ENCODE results near the gene NUTM1. TPM values are rescaled to one million over a fixed set of nuclear protein-coding genes. Genes with fewer than 3 reads are reported as not detected.

NUTM1 gene
- total RNA-seq, 1 experiment from 2014 or later: 0.46 TPM

DNA sequence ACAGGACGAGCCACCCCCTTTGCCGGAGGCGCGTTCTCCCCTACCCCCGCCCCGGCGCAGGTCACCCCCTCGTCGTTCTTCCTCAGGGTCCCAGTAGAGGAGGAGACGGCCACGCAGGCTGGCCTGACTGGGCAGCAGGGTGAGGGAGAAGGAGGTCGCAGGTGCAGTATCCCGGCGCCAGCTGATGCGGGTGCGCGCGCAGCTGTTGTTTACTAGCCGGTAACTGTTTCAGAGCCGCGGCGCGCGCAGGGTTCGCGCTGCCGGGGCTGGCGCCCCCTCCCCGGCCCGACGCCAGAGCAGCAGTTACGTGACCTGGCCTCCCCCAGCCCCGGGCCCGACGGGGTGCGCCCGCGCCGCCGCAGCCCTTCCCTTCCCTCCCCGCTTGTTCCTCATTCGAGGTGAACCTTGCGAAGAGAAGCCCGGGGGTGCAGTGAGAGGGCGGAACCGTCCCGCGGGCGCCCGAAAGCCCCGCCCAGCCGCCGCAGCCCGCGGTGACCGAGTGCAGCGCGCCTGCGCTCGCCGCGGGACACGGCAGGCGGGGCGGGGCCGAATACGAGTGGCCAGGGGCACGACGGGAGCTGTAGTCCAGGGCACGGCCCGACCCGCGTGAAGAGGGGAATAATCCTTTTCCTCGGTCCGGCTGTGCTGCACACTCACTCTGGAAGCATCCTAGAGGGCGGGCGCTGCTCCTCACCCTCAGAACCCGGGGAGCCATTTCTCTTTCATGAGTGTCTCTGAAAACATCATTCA is 5.4 kb upstream of the NUTM1 start, which contains the start of gene SLC12A6 (continued):
- TF ChIP-seq FOXP1 (CRISPR knock-in tag; IDR thresholded peaks at IDR 0.05; ENCODE audit: borderline replicate concordance) (peak; percentile 84), ZNF232 (CRISPR knock-in tag; IDR thresholded peaks at IDR 0.05) (no peak), SMAD3 (CRISPR knock-in tag; IDR thresholded peaks at IDR 0.05; ENCODE audit: borderline replicate concordance) (no peak)
- TF ChIP-seq, protein P1, sequence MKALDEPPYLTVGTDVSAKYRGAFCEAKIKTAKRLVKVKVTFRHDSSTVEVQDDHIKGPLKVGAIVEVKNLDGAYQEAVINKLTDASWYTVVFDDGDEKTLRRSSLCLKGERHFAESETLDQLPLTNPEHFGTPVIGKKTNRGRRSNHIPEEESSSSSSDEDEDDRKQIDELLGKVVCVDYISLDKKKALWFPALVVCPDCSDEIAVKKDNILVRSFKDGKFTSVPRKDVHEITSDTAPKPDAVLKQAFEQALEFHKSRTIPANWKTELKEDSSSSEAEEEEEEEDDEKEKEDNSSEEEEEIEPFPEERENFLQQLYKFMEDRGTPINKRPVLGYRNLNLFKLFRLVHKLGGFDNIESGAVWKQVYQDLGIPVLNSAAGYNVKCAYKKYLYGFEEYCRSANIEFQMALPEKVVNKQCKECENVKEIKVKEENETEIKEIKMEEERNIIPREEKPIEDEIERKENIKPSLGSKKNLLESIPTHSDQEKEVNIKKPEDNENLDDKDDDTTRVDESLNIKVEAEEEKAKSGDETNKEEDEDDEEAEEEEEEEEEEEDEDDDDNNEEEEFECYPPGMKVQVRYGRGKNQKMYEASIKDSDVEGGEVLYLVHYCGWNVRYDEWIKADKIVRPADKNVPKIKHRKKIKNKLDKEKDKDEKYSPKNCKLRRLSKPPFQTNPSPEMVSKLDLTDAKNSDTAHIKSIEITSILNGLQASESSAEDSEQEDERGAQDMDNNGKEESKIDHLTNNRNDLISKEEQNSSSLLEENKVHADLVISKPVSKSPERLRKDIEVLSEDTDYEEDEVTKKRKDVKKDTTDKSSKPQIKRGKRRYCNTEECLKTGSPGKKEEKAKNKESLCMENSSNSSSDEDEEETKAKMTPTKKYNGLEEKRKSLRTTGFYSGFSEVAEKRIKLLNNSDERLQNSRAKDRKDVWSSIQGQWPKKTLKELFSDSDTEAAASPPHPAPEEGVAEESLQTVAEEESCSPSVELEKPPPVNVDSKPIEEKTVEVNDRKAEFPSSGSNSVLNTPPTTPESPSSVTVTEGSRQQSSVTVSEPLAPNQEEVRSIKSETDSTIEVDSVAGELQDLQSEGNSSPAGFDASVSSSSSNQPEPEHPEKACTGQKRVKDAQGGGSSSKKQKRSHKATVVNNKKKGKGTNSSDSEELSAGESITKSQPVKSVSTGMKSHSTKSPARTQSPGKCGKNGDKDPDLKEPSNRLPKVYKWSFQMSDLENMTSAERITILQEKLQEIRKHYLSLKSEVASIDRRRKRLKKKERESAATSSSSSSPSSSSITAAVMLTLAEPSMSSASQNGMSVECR (CRISPR knock-in tag; IDR thresholded peaks at IDR 0.05; ENCODE audit: borderline replicate concordance): peak; percentile 89; the same call in 1 of the 2 replicates

DNA sequence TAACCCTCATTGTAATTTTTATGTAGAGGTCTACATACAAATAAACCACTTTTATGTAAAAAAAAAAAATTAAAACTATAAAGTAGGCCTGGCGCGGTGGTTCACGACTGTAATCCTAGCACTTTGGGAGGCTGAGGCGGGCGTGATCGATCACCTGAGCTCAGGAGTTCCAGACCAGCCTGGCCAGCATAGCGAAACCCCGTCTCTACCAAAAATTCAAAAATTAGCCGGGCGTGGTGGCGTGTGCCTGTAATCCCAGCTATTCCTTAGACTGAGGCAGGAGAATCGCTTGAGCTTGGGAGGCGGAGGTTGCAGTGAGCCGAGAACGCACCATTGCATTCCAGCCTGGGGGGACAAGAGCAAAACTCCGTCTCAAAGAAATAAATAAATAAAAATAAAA is 4.8 kb upstream of the NUTM1 start:
- Mint-ChIP-seq H3K27me3 (ENCODE audit: low read depth) (peaks cover 6% of the 10 kb centered on the region), H3K27ac (no peak overlapping the region), H3K4me1 (peaks cover 24% of the 10 kb centered on the region), H3K4me3 (peak overlapping the region; percentile 74), H3K9me3 (no peaks in the 10 kb centered on the region), H3K36me3 (peaks cover 25% of the 10 kb centered on the region)
- POLR2A ChIA-PET: interaction anchor here (0.6 to 2.5 kb wide), 5 partner anchors 9 to 246 kb away, joined by 3 to 9 read pairs (median 3); partner anchors contain the start of gene LPCAT4
- DNase-seq (ENCODE audit: low spot score): no peak
- no peak for ATAC-seq
- CTCF ChIA-PET: interaction anchor here (0.9 to 3.1 kb wide), 8 partner anchors 10 to 249 kb away, joined by 3 to 16 read pairs (median 6); partner anchors contain the start of gene LPCAT4
- TF ChIP-seq ZNF416 (CRISPR knock-in tag; IDR thresholded peaks at IDR 0.05) (no peak), NR3C1 (CRISPR knock-in tag; conservative IDR thresholded peaks at IDR 0.05; ENCODE audit: low read depth) (no peak), NFE2L1 (CRISPR knock-in tag; IDR thresholded peaks at IDR 0.05) (no peak), JAZF1 (CRISPR knock-in tag; IDR thresholded peaks at IDR 0.05) (no peak), GRHL2 (CRISPR knock-in tag; IDR thresholded peaks at IDR 0.05; ENCODE audit: insufficient replicate concordance, severe bottlenecking) (no peak)

DNA sequence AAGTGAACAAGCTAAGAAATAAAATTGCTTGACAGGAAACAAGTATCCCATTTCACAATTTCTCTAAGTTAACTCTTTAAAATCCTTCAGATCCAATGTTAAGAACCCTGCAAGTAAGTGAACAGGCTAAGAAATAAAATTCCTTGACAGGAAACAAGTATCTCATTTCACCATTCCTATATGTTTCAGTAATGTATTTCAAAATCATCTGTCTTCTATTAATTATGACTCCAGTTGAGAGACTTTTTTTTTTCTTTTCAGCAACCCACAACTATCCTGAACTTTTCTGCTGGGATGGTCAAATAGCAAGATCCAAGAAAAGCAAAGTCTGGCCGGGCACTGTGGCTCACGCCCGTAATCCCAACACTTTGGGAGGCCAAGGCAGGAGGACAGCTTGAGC is 3.2 kb upstream of the NUTM1 start:
- CTCF ChIA-PET: no interaction called here
- TF ChIP-seq NFE2L1 (CRISPR knock-in tag; IDR thresholded peaks at IDR 0.05) (no peak), ZNF219 (CRISPR knock-in tag; IDR thresholded peaks at IDR 0.05; ENCODE audit: borderline replicate concordance) (no peak), ATF1 (CRISPR knock-in tag; IDR thresholded peaks at IDR 0.05) (no peak), NR2C2 (CRISPR knock-in tag; IDR thresholded peaks at IDR 0.05) (no peak), ZNF396 (CRISPR knock-in tag; IDR thresholded peaks at IDR 0.05; ENCODE audit: borderline replicate concordance) (no peak), CREM (CRISPR knock-in tag; IDR thresholded peaks at IDR 0.05) (no peak), TEAD4 (CRISPR knock-in tag; IDR thresholded peaks at IDR 0.05) (no peak), ZNF263 (CRISPR knock-in tag; IDR thresholded peaks at IDR 0.05; ENCODE audit: low read depth) (no peak), EMX1 (CRISPR knock-in tag; IDR thresholded peaks at IDR 0.05) (no peak), JAZF1 (CRISPR knock-in tag; IDR thresholded peaks at IDR 0.05) (no peak)
- TF ChIP-seq, protein P2, sequence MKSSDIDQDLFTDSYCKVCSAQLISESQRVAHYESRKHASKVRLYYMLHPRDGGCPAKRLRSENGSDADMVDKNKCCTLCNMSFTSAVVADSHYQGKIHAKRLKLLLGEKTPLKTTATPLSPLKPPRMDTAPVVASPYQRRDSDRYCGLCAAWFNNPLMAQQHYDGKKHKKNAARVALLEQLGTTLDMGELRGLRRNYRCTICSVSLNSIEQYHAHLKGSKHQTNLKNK (CRISPR knock-in tag; IDR thresholded peaks at IDR 0.05): no peak
- TF ChIP-seq, protein P3, sequence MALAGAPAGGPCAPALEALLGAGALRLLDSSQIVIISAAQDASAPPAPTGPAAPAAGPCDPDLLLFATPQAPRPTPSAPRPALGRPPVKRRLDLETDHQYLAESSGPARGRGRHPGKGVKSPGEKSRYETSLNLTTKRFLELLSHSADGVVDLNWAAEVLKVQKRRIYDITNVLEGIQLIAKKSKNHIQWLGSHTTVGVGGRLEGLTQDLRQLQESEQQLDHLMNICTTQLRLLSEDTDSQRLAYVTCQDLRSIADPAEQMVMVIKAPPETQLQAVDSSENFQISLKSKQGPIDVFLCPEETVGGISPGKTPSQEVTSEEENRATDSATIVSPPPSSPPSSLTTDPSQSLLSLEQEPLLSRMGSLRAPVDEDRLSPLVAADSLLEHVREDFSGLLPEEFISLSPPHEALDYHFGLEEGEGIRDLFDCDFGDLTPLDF (CRISPR knock-in tag; IDR thresholded peaks at IDR 0.05): no peak
- TF ChIP-seq, protein P4, sequence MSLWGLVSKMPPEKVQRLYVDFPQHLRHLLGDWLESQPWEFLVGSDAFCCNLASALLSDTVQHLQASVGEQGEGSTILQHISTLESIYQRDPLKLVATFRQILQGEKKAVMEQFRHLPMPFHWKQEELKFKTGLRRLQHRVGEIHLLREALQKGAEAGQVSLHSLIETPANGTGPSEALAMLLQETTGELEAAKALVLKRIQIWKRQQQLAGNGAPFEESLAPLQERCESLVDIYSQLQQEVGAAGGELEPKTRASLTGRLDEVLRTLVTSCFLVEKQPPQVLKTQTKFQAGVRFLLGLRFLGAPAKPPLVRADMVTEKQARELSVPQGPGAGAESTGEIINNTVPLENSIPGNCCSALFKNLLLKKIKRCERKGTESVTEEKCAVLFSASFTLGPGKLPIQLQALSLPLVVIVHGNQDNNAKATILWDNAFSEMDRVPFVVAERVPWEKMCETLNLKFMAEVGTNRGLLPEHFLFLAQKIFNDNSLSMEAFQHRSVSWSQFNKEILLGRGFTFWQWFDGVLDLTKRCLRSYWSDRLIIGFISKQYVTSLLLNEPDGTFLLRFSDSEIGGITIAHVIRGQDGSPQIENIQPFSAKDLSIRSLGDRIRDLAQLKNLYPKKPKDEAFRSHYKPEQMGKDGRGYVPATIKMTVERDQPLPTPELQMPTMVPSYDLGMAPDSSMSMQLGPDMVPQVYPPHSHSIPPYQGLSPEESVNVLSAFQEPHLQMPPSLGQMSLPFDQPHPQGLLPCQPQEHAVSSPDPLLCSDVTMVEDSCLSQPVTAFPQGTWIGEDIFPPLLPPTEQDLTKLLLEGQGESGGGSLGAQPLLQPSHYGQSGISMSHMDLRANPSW (CRISPR knock-in tag; conservative IDR thresholded peaks at IDR 0.05; ENCODE audit: low read depth): no peak
- TF ChIP-seq, protein P5, sequence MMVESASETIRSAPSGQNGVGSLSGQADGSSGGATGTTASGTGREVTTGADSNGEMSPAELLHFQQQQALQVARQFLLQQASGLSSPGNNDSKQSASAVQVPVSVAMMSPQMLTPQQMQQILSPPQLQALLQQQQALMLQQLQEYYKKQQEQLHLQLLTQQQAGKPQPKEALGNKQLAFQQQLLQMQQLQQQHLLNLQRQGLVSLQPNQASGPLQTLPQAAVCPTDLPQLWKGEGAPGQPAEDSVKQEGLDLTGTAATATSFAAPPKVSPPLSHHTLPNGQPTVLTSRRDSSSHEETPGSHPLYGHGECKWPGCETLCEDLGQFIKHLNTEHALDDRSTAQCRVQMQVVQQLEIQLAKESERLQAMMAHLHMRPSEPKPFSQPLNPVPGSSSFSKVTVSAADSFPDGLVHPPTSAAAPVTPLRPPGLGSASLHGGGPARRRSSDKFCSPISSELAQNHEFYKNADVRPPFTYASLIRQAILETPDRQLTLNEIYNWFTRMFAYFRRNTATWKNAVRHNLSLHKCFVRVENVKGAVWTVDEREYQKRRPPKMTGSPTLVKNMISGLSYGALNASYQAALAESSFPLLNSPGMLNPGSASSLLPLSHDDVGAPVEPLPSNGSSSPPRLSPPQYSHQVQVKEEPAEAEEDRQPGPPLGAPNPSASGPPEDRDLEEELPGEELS (CRISPR knock-in tag; IDR thresholded peaks at IDR 0.05): no peak

More for the DNA sequence above, 3.2 kb upstream of the NUTM1 start:
- Mint-ChIP-seq H3K4me1 (peaks cover 27% of the 10 kb centered on the region), H3K27me3 (ENCODE audit: low read depth) (peaks cover 6% of the 10 kb centered on the region), H3K36me3 (peaks cover 25% of the 10 kb centered on the region), H3K27ac (peak overlapping the region; percentile 60; the same call in 1 of the 2 replicates), H3K4me3 (peak overlapping the region; percentile 19; the same call in 1 of the 2 replicates), H3K9me3 (no peaks in the 10 kb centered on the region)
- DNase-seq (ENCODE audit: low spot score): no peak
- no peak for ATAC-seq
- POLR2A ChIA-PET: no interaction called here
